Endothelial cell of hepatic sinusoid (primary cell): ENCODE measurements around the gene SMG5.

Experiments
- in situ Hi-C: cut with HindIII; loops from 2 replicates; pipeline ENCODE4 v1.10.0; 2017; ENCODE audit warnings: low sequenced_read_pairs

SMG5 gene

DNA sequence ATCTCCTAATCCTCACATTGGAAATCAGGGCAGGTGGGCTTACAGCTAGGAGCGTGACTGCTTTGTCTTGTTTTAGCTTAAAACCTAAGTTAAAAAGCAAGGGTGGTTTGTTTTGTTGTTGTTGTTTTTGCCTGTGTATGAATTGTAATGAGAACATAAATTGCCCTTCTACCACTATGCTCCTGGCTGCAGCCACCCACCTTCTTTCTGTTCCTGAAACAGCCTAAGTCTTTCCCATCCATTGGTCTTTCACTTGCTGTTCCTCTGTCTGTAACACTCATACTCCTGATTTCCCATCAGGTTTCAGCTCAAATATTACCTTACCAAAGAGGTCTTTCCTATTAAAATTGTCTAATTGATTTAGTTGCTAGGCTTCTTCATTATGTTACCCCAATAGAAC, 896 bp upstream of the SMG5 start:
- in situ Hi-C loops, result loop anchor here (5.0 kb wide), 1 partner anchor 89 kb away; no protein-coding TSS in a partner anchor

GRCh38 chr1:156281693-156282478, 739 bp downstream of the SMG5 start:
- in situ Hi-C loops, result loop anchor here (5.0 kb wide), 1 partner anchor 90 kb away; no protein-coding TSS in a partner anchor

DNA sequence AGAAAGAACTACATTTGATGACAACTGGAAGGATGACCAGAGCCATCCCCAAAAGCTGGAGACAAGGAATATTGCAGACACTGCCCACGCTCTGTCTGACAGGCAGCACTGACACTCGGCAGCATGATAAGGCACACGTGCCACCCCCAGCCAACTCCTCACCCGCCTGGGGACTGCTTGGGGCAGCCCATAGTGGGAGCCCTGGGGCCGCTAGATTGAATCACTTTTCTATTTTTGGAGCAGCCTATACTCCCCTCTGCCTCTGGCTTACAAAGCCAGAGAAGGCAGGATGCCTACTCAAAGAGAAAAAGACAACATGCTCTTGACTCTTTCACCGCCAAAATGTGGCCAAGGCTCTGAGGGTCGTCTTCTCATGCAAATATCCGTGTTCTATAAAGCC, 1.3 kb downstream of the SMG5 start:
- in situ Hi-C loops, result loop anchor here (5.0 kb wide), 1 partner anchor 91 kb away; no protein-coding TSS in a partner anchor

DNA sequence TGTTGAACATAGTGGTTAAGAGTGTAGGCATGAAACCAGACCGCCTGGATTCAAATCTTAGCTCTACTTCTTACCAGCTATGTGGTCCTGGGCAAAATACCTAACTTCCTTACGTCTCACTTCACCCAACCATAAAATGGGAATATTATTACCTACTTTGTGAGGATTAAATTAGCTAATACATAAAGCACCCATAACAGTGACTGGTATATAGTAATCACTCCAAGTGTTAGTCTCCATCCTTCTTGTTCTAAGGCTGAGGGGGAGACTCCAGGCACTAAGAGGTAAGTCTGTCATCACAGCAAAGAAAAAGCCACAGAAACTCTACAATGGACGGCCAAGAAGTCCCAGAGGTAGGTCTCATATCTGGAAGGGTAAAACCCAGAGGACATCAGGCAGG, 2.8 kb downstream of the SMG5 start:
- in situ Hi-C loops, result loop anchor here (5.0 kb wide), 1 partner anchor 92 kb away; no protein-coding TSS in a partner anchor

GRCh38 chr1:156276966-156277381, 5.7 kb downstream of the SMG5 start:
- in situ Hi-C loops, result no loop called here

DNA sequence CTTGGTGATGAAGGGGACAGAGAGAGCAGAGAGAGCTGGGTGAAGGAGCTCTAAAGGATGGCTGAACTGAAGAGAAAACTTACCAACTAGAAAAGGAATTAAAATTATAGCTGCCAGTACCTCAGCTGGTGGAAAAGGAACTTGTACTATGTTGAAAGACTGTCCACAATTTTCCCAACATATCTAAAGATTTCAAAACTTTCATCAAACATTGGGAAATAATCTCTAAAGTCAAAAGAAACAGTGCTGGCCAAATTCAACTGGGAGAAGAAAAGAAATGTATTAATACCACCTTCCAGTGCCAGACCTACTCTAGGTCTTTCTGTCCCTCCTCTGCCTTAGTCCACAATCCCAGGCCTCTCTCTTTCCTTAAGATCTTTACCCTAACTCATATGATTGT, 6.1 kb downstream of the SMG5 start:
- in situ Hi-C loops, result no loop called here

DNA sequence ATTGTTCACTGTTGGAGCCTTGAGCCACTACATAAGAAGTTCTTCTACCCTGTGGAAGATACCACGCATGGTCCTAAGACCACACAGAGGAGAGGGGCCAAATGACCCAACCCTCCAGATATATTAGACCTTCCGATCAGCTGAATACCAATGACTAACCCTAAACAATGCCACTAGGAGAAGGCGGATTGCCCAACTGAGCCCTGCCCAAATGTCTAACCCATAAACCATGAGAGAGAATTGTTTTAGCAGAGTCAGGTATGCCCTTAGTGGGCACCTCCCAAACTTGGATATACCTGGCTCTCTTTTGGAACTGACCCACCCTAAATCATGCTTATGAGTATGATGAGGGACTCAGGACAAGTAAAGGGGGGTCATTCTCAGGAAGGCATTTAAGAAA, 12.3 kb downstream of the SMG5 start:
- in situ Hi-C loops, result no loop called here

- in situ Hi-C loops, result no loop called here
Observed at GRCh38 chr1:156268336-156268735, 14.3 kb downstream of the SMG5 start.

DNA sequence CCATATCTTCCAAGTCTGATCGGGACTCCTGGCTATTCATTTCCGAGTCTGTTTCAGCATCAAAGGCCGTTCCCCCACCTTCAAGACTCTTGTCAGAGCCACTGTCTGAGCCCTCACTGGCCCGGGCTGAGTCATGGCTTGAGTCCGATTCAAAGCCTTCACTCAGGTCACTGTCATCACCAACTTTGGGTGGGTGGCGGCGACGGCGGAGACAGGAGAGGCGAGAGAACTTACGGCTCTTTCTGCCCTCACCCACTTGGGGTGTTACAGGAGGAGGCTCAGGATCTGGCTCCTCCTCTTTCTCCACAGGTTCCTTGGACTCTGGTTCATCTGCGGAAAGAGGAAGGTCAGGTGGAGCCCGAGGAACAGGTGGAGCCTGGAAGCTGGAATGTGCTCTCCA, 16.6 kb downstream of the SMG5 start:
- in situ Hi-C loops, result no loop called here

GRCh38 chr1:156263288-156263655, 19.4 kb downstream of the SMG5 start:
- in situ Hi-C loops, result no loop called here

DNA sequence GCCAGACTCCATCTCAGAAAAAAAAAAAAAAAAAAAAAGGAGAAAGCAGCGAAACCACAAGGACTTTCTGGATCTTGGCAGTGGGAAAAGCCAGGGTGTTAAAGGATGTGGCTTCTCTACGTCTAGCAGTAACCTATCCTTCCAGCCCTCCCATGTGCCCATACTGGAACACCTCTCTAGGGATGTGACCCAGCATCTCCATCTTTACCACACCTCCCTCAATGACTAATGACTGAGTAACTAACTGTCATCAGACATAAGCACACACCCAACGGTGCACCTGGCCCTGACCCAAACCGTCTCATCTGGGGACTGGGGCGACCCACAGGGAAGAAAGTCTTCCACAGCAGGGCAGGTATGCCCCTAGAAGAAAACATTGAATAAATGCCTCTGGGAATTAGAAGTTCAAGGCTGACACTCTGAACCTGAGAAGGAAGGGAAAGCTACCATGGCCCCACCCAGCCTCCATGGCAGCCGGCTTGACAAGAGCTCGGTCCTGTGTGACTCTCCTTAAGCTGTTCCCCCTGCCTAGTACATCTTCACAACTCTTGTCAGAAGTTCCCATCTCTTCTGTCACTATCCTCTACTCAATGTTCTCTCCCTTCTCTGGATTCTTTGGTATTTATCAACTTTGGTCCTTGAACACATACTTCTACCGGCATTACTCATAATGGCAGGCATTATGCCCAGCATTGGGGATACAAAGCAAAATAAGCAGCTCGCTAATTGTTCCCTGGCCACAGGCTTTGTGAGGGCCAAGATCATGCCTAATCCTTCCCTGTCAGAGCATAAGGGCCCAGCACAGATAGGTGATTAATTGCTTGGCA, 20.0 kb downstream of the SMG5 start:
- in situ Hi-C loops, result no loop called here

GRCh38 chr1:156260896-156261295, 21.7 kb downstream of the SMG5 start:
- in situ Hi-C loops, result no loop called here

- in situ Hi-C loops, result no loop called here
Observed at GRCh38 chr1:156259805-156260204, 22.8 kb downstream of the SMG5 start.

- in situ Hi-C loops, result no loop called here
Observed at GRCh38 chr1:156258859-156259258, 23.8 kb downstream of the SMG5 start.

DNA sequence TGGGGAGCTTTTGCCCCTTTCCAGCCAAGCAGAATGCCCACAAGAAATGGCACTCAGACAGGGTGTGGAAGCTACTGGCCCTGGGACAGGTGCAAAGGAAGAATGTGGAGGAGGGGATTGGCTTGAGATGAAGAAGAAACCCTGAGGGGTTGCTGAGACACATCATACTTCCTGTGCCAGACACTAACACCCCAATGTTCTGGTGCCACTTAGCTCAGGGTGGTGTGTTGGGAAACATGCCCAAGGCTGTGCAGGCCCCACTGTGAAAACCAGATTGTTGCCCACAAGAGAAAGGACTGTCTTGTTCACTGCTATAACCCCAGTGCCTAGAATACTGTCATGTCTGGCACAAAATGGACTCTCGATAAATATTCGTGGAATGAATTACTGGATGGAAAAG, 24.9 kb downstream of the SMG5 start:
- in situ Hi-C loops, result no loop called here

DNA sequence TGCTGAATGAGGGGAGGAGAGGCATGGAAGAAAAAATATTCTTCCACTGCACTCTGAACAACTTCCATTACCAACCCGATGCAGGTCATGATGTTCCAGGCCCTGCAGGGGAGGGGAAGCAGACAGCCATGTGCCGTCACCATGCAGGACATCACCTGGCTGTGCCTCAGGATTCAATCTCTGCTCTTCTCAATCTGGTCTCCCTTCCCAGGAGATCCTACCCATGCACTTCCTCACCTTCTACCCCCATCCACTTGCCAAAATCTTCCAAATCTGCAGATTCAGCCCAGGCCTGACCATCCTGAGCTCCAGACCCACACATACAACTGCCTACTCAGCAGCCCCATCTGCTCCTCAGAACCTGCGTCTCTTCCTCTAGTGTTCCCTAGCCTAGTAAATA, 29.0 kb downstream of the SMG5 start:
- in situ Hi-C loops, result no loop called here

DNA sequence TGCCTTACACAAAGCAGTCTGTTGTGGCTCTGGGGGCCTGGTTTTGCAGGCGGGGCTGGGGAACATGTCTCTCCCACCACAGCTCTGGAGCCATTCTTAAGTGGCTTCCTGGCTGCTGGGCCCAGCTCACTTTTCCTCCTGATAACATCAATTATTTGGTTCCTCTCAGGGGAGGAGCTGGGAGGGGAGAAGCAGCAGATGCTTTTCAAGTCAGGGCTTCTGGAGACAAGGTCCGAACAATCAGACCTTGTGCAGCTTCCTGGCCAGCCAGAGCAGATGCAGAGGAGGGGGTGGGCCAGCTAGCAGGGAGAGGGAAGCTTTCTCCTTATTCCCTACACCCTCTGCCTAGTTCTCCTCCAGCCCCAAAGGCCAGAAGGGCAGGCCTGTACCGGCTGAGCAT, 31.1 kb downstream of the SMG5 start:
- in situ Hi-C loops, result no loop called here

DNA sequence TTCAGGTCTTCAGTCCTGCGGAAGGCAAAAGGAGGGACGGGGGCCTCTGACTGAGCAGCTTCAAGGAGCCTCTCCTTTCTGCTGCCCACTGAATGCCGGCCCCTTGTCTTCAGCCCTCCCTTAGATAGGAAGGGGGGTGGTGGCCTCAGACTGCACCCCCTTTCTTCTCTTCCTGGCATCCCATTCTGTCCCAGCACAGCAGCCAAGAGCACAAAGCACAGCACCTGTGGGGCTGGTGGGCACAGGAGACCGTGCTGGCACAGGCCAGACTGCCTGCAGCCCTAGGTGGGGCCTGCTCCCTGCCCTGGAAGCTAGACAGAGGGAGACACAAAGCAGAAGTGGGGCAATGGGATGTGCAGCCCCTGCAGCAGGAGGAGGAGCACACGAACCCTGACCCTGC, 33.0 kb downstream of the SMG5 start:
- in situ Hi-C loops, result no loop called here

- in situ Hi-C loops, result no loop called here
Observed at GRCh38 chr1:156248323-156248683, 34.3 kb downstream of the SMG5 start.

GRCh38 chr1:156247460-156248322, 34.9 kb downstream of the SMG5 start, which contains the start of gene PAQR6:
Gene PAQR6, minus strand, starts transcription at chr1:156248056. Its CDS starts 1,325 bp downstream, at chr1:156246731.
- in situ Hi-C loops, result no loop called here
